GM21529 (cell line): ENCODE data around the gene SINHCAF.
A peak's percentile ranks its signal among the peaks of the same experiment; 100 is the strongest.

Experiments
- ATAC-seq: cut with Tn5 transposase; IDR thresholded peaks from one replicate; pipeline ENCODE4 v1.9.1; 2021; ENCODE audit not compliant: unreplicated experiment

SINHCAF gene

DNA sequence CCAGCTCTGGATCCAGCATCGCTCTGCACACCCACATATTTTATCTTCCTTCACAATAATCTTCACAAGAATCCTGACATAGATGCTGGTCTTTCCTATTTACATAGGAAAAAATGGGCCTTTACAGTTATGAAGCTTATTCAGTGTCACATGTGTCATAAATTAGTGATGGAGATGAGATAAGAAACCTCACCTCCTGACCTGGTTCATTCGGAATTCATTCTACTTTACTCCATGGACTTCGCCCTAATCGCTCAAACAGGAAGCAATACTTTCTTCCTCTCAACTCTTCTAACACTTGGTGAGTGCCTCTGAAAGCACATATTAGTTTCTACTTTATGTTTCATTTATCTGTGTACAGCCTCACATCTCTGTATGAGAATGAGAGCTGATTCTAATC, 12.0 kb upstream of the SINHCAF start:
- ATAC-seq: no peak

DNA sequence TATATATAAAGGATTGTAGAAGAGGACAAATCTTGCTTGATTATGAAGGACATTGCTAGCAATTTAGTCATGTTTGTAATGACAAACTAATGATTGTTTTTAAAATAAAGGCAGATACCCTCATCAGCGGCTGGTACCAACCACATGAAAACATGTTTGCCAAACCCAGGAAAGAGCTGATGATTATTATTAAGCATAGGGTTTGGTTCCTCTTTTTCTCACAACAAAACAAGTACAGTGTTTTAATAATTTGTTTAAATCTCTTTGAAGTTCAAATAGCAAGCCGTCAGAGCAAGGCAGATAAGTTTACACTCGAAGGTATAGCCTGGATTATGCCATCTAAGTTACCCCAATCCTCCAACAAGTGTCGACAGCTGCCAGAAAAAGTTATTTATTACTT, 5.3 kb upstream of the SINHCAF start:
- ATAC-seq: no peak

DNA sequence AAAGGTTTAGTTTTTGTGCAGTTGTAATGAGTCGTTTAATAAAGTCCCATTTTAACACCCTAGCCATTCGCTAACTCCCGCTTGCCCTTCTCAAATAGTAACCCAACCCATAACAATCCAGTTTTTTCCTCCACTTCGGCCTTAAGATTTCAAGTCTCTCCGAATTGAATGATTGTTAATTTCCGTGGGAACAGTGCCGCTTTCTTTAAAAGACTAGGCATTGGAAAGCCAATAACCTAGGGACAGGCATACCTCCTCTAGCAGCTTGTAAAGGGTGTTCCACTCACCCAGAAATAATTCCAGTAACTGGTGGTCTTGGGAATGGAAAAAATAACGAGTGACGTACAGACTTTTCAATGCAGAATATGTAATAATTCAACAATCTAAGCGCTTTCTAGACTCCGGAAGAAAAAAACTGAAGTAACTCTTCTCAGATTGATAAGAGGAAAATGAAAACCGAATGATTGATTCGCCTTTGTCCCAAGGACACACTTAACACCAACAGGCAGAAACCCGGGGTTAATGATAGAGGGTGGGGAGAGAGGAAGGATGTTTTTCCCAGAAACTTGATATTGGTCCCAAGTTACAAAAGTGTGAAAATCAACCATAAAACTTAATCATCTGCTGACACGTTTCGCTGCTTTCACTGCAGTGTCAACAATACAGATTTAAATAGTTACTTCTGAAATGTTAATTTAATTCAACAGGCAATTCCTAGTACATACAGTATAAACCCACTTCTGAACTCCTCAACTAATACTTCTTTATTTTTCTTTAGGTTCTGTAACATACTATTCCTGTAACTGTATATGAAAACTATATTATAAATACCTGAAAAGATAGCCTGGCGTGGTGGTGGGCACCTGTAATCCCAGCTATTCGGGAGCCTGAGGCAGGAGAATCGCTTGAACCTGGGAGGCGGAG, 1.0 kb upstream of the SINHCAF start:
- ATAC-seq: no peak

DNA sequence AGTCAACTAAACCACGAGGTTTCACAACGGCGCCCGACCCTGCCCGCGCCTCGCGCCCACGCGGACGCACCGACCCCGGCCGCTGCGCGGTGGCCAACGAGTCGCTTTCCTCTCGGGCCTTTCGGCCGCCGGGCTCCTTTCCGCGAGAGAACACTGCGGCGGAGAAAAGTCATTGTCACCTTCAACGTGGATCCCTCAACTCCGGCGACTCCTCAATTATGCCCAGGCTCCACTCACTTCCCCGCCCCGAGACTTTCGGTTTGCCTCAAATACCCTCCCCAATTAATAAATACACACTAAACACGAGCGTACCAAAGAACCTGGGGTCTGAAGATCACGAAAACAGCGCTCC, 450 bp downstream of the SINHCAF start:
- no peak for ATAC-seq

DNA sequence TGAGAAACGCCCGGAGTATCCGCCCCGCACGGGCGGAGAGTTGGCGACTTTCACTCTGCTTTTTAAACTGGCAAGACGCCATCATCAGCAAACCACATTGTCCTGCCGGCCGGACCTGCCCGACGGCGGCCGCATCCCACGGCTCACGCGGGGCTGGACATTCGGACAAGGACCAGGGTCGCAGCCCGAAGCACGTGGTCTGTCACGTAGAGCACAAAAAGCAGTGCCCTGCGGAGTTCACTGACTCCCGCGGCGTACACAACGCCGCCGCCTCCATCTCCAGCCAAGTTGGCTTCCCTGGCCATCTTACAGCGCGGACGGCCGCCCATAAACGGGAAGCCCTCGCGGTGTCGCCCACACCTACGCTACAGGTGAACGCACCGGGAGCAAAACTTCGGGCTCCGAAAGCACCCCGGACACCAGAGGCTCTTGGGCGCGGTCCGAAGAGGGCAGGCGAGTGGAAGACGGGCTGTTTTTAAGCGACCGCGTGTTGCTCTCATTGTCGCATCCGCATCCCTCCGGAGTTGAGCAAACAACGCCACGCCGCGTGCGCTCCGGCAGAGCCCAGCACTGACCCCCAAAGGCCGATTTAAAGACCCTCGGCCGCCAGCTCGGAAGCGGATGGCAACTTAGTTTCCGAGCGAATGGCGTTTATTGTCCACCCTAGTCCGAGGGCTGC, 966 bp downstream of the SINHCAF start:
- ATAC-seq: peak; percentile 0

DNA sequence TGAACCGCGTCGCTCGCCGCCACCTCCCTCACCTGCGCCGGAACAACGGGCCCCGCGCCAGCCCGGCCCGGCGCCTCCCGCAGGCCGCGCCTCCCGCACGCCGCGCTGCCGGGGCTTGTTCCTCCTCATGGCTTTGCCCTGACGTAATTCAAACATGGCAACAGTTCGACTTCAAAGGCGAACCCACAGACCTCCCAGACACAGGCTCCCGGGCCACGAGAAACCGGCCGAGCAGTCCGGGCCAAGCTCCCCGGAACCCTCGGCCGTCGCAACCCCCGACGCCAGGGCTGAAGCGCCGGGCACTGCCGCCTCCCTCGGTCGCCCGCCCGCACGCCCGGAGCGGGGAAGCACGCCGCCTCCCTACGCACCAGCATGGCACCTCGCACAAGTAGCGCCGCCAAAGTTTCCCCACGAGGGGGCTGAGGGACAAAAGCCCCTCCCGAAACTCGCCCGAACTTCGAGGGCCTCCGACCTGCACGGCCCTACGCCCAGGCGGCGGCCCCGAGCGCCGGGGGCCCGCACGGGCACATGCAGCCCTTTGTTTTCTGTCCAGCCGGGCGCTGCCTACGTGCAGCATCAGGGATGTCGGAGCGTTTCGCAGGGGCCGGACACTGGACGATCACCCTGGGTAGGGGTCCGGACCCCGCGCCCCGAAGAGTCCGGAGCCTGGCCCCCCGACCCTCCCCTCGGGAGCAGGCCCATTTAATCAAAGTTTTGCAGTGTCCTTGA, 1.7 kb downstream of the SINHCAF start:
- peak; percentile 30 for ATAC-seq

DNA sequence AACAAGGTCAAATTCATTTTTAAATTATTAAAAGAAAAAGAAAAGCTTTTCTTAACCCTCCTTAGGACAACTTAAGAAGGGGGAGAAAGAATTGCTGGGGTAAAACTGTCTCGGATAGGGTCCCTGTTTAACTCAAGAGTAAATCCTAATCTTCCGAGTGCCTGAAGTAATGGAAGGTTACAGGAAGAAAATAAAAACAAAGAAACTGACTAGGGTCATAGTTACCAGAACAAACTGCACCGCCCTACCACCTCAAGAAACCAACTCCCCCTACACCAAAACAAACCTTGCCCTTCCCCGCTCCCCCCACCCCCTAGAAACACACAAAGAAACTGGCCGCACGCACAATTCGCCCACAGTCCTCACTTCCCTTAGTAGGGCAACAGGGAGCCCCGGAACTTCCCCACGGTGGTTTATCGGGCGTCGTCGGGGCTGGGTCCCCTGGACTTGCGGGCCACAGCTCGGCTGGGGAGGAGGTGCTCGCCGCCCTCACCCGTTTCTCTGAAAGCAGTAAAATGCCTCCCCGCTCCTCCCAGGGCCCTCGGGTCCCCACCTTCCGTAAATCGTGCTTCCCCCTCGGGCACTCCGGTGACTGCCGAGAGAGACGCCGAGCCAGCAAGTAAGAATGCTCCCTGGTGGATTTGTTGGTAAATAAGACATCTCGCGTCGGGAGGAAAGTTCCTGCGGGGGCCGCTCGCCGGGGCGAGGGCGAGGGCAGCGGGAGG, 2.4 kb downstream of the SINHCAF start:
- peak; percentile 16 for ATAC-seq

DNA sequence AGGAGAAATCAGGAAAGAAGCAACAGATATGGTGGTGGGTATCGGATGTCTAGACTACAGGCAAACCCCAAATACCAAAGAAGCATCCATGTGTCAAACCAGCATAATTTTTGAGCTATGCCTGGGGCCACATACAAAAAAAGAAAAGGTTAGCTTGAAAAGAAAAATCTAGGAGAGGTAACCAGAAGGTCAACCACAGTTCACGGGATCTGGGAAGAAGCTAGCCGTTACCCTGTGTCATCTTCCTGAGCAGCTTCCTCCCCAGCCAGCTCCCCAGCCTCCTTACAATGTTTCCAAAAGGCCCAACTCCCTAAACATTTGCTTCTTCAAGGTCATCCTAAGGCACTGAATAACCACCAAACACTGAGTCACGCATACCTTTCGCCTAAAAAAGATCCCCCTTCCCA, 3.1 kb downstream of the SINHCAF start:
- ATAC-seq: no peak

DNA sequence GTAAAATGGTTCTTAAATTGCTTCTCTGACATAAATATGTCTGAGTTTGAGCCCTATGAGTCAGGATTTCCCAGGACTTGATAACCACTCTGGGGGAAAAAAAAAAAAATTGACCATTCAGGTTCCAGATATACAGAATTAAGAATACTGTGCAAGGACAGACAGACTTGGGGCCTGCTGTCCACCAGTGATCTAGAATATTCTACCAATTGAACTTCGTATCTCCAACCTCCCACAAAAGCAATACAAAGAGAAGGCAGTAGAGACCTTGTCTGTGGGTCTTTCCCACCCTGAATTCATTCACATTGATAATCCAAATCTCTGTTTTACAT, 4.1 kb downstream of the SINHCAF start:
- no peak for ATAC-seq

DNA sequence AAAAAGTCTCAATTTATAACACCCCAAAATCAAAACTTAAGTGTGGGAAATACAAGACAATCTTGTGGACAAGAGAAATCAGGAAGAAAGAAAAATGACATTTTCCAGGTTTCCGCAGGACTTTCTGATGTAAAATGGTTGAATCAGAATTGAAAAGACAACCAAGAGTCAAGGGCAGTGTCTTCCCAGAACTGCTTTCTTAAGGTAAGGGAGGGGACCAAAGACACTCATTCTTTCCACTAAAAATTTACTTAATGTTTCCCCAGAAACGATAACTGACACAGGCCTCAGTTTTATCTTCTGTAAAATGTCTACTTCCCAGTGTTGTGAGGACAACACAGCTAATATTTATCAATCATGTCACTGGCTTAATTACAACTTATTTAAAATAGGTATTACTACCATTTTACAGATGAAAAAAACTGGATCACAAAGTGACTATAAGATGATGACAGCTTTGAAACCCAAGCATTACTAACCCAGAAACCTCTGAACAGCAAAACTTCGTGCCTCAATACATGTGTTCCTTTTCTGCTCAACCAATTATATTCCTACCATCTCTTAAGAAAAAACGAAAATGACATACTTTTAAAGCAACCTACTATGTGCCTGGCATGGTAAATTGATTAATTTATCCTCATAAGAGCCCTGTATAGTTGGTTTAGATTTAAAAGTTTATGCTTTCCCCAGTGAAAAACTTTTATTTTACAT, 4.6 kb downstream of the SINHCAF start:
- no peak for ATAC-seq

DNA sequence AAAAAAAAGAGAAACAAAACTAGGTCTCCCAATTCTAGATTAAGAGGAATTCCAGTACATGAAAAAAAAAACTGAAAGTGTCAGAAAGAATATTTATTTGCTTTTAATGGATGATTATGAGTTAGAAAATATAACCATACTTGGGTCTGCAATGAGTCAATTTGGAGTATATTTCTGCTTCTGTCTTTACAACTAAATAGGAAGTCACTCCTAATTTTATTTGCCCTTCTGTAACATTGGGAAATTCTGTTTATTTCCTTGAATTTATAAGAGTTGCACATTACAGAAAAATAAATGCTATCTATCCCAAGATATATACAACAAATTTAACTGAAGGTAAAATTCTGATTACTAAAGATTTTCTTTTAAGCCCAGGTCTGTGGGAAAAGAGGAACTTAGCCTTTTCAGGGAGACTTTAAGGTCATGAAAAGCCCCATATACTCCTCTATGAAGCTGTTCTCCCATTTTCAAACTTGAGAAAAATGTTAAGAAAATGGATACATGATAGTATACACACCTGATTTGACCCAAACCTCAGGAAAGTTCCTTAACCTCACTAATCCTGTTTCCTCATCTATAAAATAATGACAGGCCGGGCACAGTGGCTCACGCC, 7.2 kb downstream of the SINHCAF start:
- ATAC-seq: no peak

DNA sequence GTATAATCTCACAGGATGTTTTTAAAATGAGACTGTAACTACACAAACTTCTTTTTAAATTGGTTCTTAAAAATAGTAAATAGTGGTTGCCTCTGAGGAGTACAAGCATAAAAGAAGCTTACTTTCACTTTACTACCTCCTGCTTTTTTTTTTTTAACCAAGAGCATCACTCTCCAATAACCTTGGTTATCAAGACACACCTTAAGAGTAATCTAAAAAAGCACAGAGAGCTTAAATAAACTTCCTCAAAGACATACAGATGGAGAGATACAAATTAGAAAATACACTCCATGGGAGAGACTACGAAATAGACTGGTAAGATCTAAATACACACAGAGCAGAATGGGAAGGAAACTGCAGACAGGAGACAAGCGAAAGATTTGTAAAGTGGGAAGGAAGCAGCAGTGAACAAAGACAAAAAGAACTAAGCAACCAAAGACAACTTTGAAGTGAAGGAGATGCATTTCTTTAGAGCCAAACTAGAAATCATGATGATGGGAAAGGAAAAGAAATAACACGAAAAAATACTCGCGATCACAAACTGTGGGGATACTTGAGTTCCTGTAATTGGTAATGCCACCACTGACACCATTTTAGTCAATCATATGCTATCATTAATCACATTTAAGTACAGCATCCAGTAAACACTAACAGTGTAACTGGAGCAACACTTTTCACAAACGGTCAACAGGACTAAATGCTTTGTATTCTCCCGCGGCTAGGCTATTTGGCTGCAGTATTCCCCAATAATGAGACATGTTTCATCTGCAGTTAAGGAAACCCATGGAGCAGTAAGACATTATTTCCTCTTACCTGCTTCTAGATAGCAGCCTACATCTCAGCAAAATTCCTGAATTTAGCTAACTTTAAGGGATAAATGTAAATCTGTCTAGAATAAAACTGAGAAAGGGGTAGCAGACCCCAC, 8.2 kb downstream of the SINHCAF start:
- peak; percentile 18 for ATAC-seq

DNA sequence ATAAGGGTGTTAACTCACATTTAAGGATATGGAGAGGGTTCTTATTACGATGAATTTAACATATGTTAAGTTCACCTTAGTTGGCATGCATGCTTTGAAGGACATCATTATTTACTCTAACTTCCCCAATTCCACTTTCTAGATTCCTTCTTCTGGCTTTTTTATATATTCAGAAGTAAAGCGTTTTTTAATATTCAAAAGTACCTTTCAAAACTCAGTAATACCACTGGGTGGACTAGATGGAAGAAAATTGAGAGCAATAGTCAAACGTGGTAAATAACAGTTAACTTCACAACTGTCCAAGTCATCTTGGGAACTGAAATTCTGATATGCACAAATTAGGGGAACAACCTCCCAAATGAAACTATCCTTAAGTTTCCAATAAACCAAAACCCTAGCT, 9.1 kb downstream of the SINHCAF start:
- peak; percentile 34 for ATAC-seq

DNA sequence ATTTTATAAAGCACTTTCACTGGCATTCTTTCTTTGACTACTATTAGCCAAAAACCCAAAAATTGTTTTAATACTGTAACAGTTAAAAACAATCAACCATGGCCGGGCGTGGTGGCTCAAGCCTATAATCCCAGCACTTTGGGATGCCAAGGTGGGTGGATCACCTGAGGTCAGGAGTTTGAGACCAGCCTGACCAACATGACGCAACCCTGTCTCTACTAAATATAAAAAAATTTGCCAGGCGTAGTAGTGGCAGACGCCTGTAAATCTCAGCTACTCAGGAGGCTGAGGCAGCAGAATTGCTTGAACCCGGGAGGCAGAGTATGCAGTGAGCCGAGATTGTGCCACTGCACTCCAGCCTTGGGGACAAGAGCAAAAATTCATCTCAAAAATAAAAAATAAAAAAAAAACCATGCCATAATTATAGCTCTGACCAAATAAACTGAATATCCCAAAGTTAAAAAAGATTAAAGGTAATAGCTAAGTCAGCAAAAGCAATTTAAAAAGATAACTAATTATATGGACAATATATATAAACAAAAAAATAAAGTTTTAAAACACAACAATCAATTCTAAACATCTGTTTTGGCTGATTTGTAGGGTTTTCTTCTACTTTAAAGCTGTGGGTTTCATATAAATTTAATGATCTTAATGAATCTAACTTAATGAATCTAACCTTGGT, 10.0 kb downstream of the SINHCAF start:
- no peak for ATAC-seq

DNA sequence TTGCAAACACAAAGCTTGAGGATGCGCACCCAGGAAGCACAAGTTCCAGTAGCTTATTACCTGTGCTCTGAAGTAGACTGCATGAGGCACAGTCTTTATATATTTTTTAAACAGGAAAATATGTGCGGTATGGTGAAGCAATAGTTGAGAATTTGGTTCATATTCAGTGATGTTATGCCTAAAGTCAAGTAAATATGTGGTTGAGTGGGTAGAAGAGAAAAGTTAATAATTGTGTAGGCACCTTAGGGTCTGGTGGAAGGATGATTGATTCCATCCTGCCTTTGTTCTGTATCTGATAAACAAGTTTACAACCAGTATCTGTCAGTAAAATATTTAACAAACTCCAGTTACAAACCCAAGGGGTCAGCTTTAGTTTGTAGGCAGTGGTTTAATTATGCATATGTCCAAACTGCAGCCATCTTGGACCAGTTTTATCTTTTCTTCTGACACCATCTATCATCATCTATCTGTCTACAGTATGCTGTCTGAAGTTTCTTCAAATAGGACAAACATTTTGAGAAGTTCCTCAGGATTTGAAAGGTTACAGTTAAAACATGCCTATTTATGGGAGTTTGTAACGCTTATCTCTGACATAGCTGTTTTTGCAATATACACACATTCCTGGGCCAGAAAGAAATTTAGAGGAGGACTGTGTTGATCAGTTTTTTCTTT, 10.8 kb downstream of the SINHCAF start:
- no peak for ATAC-seq

DNA sequence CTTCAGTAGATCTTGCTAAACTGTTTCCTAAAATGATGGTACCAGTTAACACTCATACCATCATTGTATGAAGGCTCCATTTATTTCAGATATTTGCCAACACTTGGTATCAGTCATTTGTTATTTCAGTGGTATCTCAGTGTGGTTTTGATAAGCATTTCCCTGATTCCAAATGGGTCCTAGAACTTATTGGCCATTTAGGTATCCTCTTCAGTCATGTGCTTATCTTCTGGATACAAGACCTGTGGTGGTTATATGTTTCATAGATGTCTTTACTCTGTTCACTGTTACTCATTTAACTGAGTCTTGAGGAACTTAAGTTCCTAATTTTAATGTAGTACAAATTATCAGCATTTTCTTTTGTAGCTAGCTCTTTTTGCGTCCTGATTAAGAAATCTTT, 13.5 kb downstream of the SINHCAF start:
- ATAC-seq: no peak

DNA sequence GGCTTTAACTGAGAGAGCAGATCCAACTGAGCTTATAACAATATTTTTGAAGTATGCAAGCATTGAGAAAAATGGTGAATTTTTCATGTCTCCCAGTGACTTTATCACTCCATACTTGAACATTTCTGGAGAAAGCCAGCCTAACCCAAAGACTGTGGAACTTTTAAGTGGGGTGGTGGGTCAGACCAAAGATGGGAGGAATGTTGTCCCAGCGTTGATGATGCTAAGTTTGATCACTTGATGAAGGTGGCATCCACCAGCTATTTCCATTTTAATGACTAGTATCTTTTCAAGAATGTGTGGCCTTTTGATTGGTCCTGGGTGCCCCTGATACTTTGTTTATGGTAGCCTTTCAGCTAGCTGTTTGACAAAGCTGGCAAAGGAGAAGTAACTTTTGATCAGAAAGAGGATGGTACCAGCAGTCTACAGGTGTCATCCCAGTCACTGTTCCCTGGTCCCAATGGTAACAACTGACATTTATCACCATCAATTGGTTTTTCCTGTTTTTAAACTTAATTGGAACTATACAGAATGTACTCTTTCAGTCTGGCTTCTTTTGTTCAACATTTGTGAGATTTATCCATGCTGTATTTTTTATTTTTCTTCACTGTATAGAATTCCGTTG, 14.2 kb downstream of the SINHCAF start:
- ATAC-seq: no peak

DNA sequence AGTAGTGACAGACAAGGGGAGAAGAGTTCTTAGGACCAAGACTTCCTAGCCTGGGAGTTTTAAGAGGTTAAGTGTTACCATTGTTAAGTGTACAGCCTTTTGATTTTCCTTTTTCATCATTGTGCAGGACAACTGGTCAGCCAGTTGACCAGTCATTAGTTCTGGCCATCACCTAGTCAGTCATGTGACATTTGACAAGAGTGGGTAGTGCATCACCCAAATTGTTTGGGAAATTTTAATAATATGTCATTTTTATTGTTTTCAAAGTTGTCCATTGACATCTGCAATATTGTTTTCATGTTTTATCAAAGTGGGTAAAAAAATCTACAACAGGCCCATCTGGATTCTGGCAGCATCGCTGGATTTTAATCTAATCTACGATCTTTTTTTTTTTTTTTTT, 15.5 kb downstream of the SINHCAF start:
- no peak for ATAC-seq
